ENCODE data around the gene HERPUD1. TPM values are rescaled to one million over a fixed set of nuclear protein-coding genes. Genes with fewer than 3 reads are reported as not detected.

HERPUD1 gene
- total and polyA plus RNA-seq, 2 of the 13 experiments (the other 11 are each of a cell fraction or from before 2014, with no cell fraction given) = 96.2 to 323 TPM

DNA sequence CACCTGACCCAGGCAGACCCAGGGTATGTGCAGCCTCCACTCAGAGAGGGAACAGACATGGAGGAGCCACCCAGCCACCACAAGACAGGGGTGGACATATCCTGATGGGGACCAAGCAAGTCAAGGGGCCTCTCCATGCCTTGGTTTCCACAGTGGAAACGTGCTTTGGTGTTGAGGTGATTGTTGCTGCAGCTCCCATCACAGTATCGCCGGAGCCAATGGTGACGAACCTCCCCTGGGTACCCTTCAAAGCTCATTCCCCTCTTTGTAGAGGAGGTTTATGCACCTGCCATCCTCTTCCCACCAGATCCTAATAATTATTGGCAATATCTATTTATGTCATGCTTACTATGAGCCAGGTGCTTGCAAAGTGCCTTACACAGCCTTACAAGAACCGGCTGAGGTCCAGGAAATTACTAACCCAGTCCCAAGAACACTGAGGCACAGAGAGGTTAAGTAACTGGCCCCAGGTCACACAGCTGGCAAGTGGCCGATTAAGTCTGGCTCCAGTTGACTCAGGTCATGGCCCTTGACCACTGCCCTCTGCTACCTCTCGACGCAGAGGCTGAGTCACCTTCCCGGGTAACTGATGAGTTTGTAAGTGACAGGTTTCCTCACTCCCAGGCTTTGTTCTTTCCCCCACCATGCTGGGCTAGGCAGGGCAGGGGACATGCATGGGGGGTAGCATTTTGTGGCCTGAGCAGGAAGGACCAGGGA is 46.3 kb upstream of the HERPUD1 start (continued):
- TF ChIP-seq IRX3 (CRISPR knock-in tag; IDR thresholded peaks at IDR 0.05; ENCODE audit: borderline replicate concordance, low read depth) = no peak

- POLR2A ChIA-PET = interaction anchor here (1.3 kb wide), 1 partner anchor 45 kb away, joined by 3 read pairs; no protein-coding TSS in a partner anchor
- Histone ChIP-seq H3K4me2 (ENCODE audit: low read depth, low read length) (no peak overlapping the region), H3K27me3 (ENCODE audit: control insufficient read depth in 1 of 2, insufficient read depth in 2 of 2, low read length in 2 of 2) (peaks cover 0 to 2% of the 10 kb centered on the region in 2 experiments; a peak in 1 of 5 replicates), H3K79me2 (ENCODE audit: insufficient read depth, low read length) (no peaks in the 10 kb centered on the region), H3K27ac (ENCODE audit: extremely low read length, insufficient read depth, low read length) (no peak overlapping the region), H2AFZ (ENCODE audit: low read length) (no peak overlapping the region), H3K9ac (ENCODE audit: insufficient read depth, low read depth, low read length) (no peak overlapping the region), H4K20me1 (ENCODE audit: insufficient read depth, low read length) (no peaks in the 10 kb centered on the region), H3K4me1 (ENCODE audit: insufficient read depth, low read length) (no peaks in the 10 kb centered on the region; the same call in 1 of the 2 replicates), H3K36me3 (replicated peaks in 1 of 2; ENCODE audit: control insufficient read depth in 1 of 2, insufficient read depth in 2 of 2, low read length in 2 of 2) (no peaks in the 10 kb centered on the region), H3K9me3 (ENCODE audit: low read length) (no peaks in the 10 kb centered on the region), H3K4me3 (replicated peaks in 1 of 3; ENCODE audit: insufficient read depth in 1 of 3, low read depth in 2 of 3, low read length in 3 of 3) (no peak overlapping the region)
- in situ Hi-C loops (cut with HindIII; ENCODE audit: extremely low pct_ligation_motif_present, low pct_unique_long_range_greater_than_20kb) = no loop called here
- intact Hi-C loops (cut with micrococcal nuclease; ENCODE audit: unreplicated experiment) = no loop called here
- CTCF ChIA-PET (ENCODE audit: low intra/inter-chr PET ratio, low total read pairs) = no interaction called here
- DNase-seq (ENCODE audit: low spot score) (no peak), ATAC-seq (no peak), FAIRE-seq (no peak)
- WGBS (ENCODE audit: low lambda C conversion rate) = 56% methylated on average over 11 of the region's 12 CpGs
- TF ChIP-seq GLMP (CRISPR knock-in tag; IDR thresholded peaks at IDR 0.05; ENCODE audit: borderline replicate concordance) = no peak
- TF ChIP-seq ZNF496 (CRISPR knock-in tag; IDR thresholded peaks at IDR 0.05; ENCODE audit: insufficient replicate concordance) = no peak
- TF ChIP-seq GABPB1 (CRISPR knock-in tag; IDR thresholded peaks at IDR 0.05) = peak; percentile 39; the same call in 1 of the 2 replicates
- TF ChIP-seq DZIP1 (CRISPR knock-in tag; IDR thresholded peaks at IDR 0.05) = no peak
- no peak for TF ChIP-seq BRCA1 (CRISPR knock-in tag; IDR thresholded peaks at IDR 0.05)
- no peak for TF ChIP-seq HNRNPLL (IDR thresholded peaks at IDR 0.05; ENCODE audit: low read depth, low read length, poor library complexity, severe bottlenecking)
- BruUV-seq (replicated peaks) = no TSS peak
Measured at GRCh38 chr16:56886296-56886695, 45.6 kb upstream of the HERPUD1 start.
